Mucosa of gallbladder (tissue), 1 donor: ENCODE data around the gene GDPD5. TPM values are rescaled to one million over a fixed set of nuclear protein-coding genes. Genes with fewer than 3 reads are reported as not detected.
A peak's percentile ranks its signal among the peaks of the same experiment; 100 is the strongest.

Experiments
- DNase-seq: peaks from one replicate; pipeline ENCODE4 v3.0.0-alpha.2; 2020; ENCODE audit warnings: low spot score
- total RNA-seq: library from RNA; stranded (reverse); gene quantifications from one replicate; pipeline ENCODE4 v1.2.1, GENCODE V29; 2021
- donor health status: DM: no; HTN: no; CAD: no.

Gene GDPD5
- total RNA-seq, 1 donor from 2014 or later: 16.7 TPM

GRCh38 chr11:75445315-75445953 lies 80.3 kb downstream of the GDPD5 start:
- peak; percentile 63 for DNase-seq

- no peak for DNase-seq
Observed at GRCh38 chr11:75443043-75443442, 82.7 kb downstream of the GDPD5 start.

- DNase-seq: no peak
Observed at GRCh38 chr11:75442161-75442885, 83.4 kb downstream of the GDPD5 start.

- DNase-seq: no peak
Observed at GRCh38 chr11:75441804-75442132, 84.0 kb downstream of the GDPD5 start.

- no peak for DNase-seq
Observed at GRCh38 chr11:75440960-75441803, 84.6 kb downstream of the GDPD5 start.

GRCh38 chr11:75439495-75440120 lies 86.1 kb downstream of the GDPD5 start:
- no peak for DNase-seq

- no peak for DNase-seq
Observed at GRCh38 chr11:75439026-75439425, 86.7 kb downstream of the GDPD5 start.

- DNase-seq: no peak
Observed at GRCh38 chr11:75437966-75438659, 87.6 kb downstream of the GDPD5 start.

- DNase-seq: no peak
Observed at GRCh38 chr11:75436806-75437205, 88.9 kb downstream of the GDPD5 start.

GRCh38 chr11:75435571-75435925 lies 90.2 kb downstream of the GDPD5 start:
- DNase-seq: no peak

- no peak for DNase-seq
Observed at GRCh38 chr11:75434886-75435570, 90.7 kb downstream of the GDPD5 start.

GRCh38 chr11:75434051-75434450 lies 91.7 kb downstream of the GDPD5 start:
- DNase-seq: no peak

- no peak for DNase-seq
Observed at GRCh38 chr11:75433443-75433842, 92.3 kb downstream of the GDPD5 start.

GRCh38 chr11:75432911-75433321 lies 92.8 kb downstream of the GDPD5 start, which contains the start of gene KLHL35:
TSS of gene KLHL35 (minus strand) at chr11:75433203. CDS start at chr11:75430629, 2,574 bp downstream.
- DNase-seq: no peak

GRCh38 chr11:75431533-75432525 lies 93.9 kb downstream of the GDPD5 start:
- DNase-seq: no peak

GRCh38 chr11:75430714-75431532 lies 94.8 kb downstream of the GDPD5 start:
- DNase-seq: no peak

- peak; percentile 49 for DNase-seq
Observed at GRCh38 chr11:75429902-75430713, 95.6 kb downstream of the GDPD5 start.

GRCh38 chr11:75429641-75429901 lies 96.2 kb downstream of the GDPD5 start:
- no peak for DNase-seq
